K562 (cell line): ENCODE data around the gene ISCA1. TPM values are rescaled to one million over a fixed set of nuclear protein-coding genes. Genes with fewer than 3 reads are reported as not detected.

Experiments
- ATAC-seq: fragments of 200-7000 bp; cut with Tn5 transposase; 3 replicates; pipeline ENCODE4 v1.9.1; 2020; ENCODE audit warnings: moderate library complexity
- BruUV-seq: library from RNA; stranded (reverse); fragments of 400-500 nt; replicated peaks from 2 replicates; lab custom pipeline; 2021; lab: Mats Ljungman, UMichigan
- CTCF ChIA-PET: fragments of 300-600 bp; formaldehyde crosslinking; extraction: SDS; loops from one replicate; lab custom pipeline; 2021; ENCODE audit warnings: low intra/inter-chr PET ratio; lab: Yijun Ruan, JAX
- POLR2A ChIA-PET: fragments of 300-600, 350-650 bp; sonication (Branson Sonifier 250); formaldehyde crosslinking; extraction: SDS; loops from one replicate; lab custom pipeline; 2021; ENCODE audit warnings: antibody characterized with exemption, inconsistent platforms; lab: Yijun Ruan, JAX
- DNase-seq, 4 experiments: peaks; one replicate each; pipeline versions ENCODE4 v3.0.0 to v3.0.0-alpha.2; 2011 to 2018; ENCODE audit warnings: low spot score in 3 of 4, mixed read lengths in 3 of 4; ENCODE audit errors: extremely low read depth in 1 of 4
- FAIRE-seq: peaks from 2 replicates; lab custom pipeline; 2011; peaks lifted over from hg19 to GRCh38; lab: Jason Lieb, UNC
- H2AFZ ChIP-seq: 2 replicates; pipeline ENCODE4 v1.6.0; 2011; ENCODE audit warnings: low read depth, low read length, control low read depth, inconsistent platforms
- H3K27ac ChIP-seq: fragments of 200-600 bp; 3 replicates; pipeline ENCODE4 v1.8.0; 2011; ENCODE audit warnings: low read depth, mild to moderate bottlenecking, control low read depth, inconsistent platforms, low read length, moderate library complexity, mixed read lengths; ENCODE audit errors: extremely low read depth
- H3K27me3 ChIP-seq, 2 experiments: fragments of 300-600 bp in 1 of 2; 2 replicates in 1 of 2; 3 replicates in 1 of 2; pipeline versions ENCODE4 v1.6.0 to v1.8.0; 2011; ENCODE audit warnings: inconsistent platforms in 2 of 2, low read length in 2 of 2, mild to moderate bottlenecking in 1 of 2, mixed read lengths in 1 of 2, moderate library complexity in 1 of 2; ENCODE audit not compliant: control insufficient read depth in 2 of 2, insufficient read depth in 2 of 2
- H3K36me3 ChIP-seq: fragments of 300-600 bp; 3 replicates; pipeline ENCODE4 v1.8.0; 2011; ENCODE audit warnings: mild to moderate bottlenecking, low read length, inconsistent platforms; ENCODE audit not compliant: control insufficient read depth, insufficient read depth
- H3K4me1 ChIP-seq, 2 experiments: fragments of 200-600 bp in 1 of 2; replicated peaks in 1 of 2; 2 replicates in 1 of 2; 3 replicates in 1 of 2; pipeline versions ENCODE4 v1.5.1 to v1.8.0; 2011; ENCODE audit warnings: inconsistent platforms in 2 of 2, low read length in 2 of 2, mild to moderate bottlenecking in 1 of 2, mixed read lengths in 1 of 2, moderate library complexity in 1 of 2; ENCODE audit not compliant: control insufficient read depth in 2 of 2, insufficient read depth in 2 of 2
- H3K4me2 ChIP-seq: 2 replicates; pipeline ENCODE4 v1.6.1; 2011; ENCODE audit warnings: low read length, control low read depth, inconsistent platforms, mixed read lengths; ENCODE audit not compliant: insufficient read depth
- H3K4me3 ChIP-seq: fragments of 200-600 bp; sonication (generic), shearing (Covaris generic); 2 replicates; pipeline ENCODE4 v1.5.1; 2016; ENCODE audit warnings: control low read depth, inconsistent platforms
- H3K79me2 ChIP-seq: fragments of 200-600 bp; 3 replicates; pipeline ENCODE4 v1.8.0; 2011; ENCODE audit warnings: low read length, inconsistent platforms; ENCODE audit not compliant: control insufficient read depth, insufficient read depth
- H3K9ac ChIP-seq, 2 experiments: 2 replicates each; pipeline versions ENCODE4 v1.6.0 to v1.6.1; 2011; ENCODE audit warnings: low read depth in 2 of 2, low read length in 2 of 2, control low read depth in 1 of 2, inconsistent platforms in 1 of 2, mild to moderate bottlenecking in 1 of 2, mixed read lengths in 1 of 2; ENCODE audit not compliant: insufficient read depth in 1 of 2
- H3K9me1 ChIP-seq: one replicate; pipeline ENCODE4 v1.6.0; 2011; ENCODE audit warnings: inconsistent platforms, mild to moderate bottlenecking, low read length, moderate library complexity; ENCODE audit not compliant: control insufficient read depth, insufficient read depth
- H3K9me3 ChIP-seq: replicated peaks from 2 replicates; pipeline ENCODE4 v1.5.1; 2011; ENCODE audit warnings: low read depth, low read length, inconsistent platforms; ENCODE audit not compliant: control insufficient read depth, insufficient read depth
- H4K20me1 ChIP-seq: replicated peaks from 2 replicates; pipeline ENCODE4 v1.6.1; 2011; ENCODE audit warnings: low read length, inconsistent platforms, mixed read lengths; ENCODE audit not compliant: control insufficient read depth, insufficient read depth
- DNMT1 ChIP-seq: fragments of 450-650 bp; IDR thresholded peaks from 2 replicates; pipeline ENCODE4 v1.6.1; 2016; ENCODE audit warnings: antibody characterized with exemption, mild to moderate bottlenecking
- DPF2 ChIP-seq: fragments of 450-650 bp; IDR thresholded peaks from 2 replicates; pipeline ENCODE4 v1.6.1; 2016
- FOXJ2 ChIP-seq: fragments of 200-800 bp; sonication (Bioruptor generic); IDR thresholded peaks from 2 replicates; pipeline ENCODE4 v1.6.1; 2016; ENCODE audit warnings: missing genetic modification characterization, missing compliant biosample characterization
- GATAD2A ChIP-seq: fragments of 450-650 bp; IDR thresholded peaks from 2 replicates; pipeline ENCODE4 v1.6.1; 2017
- KAT7 ChIP-seq: sonication (generic); formaldehyde crosslinking; IDR thresholded peaks from 2 replicates; pipeline ENCODE4 v1.8.0; 2022; ENCODE audit warnings: missing genetic modification reagents, mild to moderate bottlenecking, borderline replicate concordance
- LCOR ChIP-seq: sonication (generic); formaldehyde crosslinking; IDR thresholded peaks from 2 replicates; pipeline ENCODE4 v1.8.0; 2022; ENCODE audit warnings: mild to moderate bottlenecking, missing genetic modification reagents
- NCOA4 ChIP-seq: fragments of 450-650 bp; IDR thresholded peaks from 2 replicates; pipeline ENCODE4 v1.6.1; 2018; ENCODE audit warnings: mild to moderate bottlenecking; ENCODE audit not compliant: partially characterized antibody
- OTX1 ChIP-seq: fragments of 450-650 bp; formaldehyde crosslinking; IDR thresholded peaks from 2 replicates; pipeline ENCODE4 v1.4.0; 2022; ENCODE audit warnings: mild to moderate bottlenecking
- PATZ1 ChIP-seq: fragments of 250-450 bp; sonication (Bioruptor Pico); IDR thresholded peaks from 2 replicates; pipeline ENCODE4 v1.5.0; 2020; ENCODE audit warnings: mild to moderate bottlenecking, borderline replicate concordance
- SMC3 ChIP-seq: conservative IDR thresholded peaks from 2 replicates; pipeline ENCODE4 v1.6.1; 2011; ENCODE audit warnings: low read depth, low read length, improper control_type of control experiment; ENCODE audit not compliant: insufficient read depth
- ZNF212 ChIP-seq: fragments of 450-650 bp; formaldehyde crosslinking; IDR thresholded peaks from 2 replicates; pipeline ENCODE4 v1.4.0; 2020; ENCODE audit warnings: mild to moderate bottlenecking
- ZNF239 ChIP-seq: fragments of 250-450 bp; sonication (Bioruptor Pico); IDR thresholded peaks from 2 replicates; pipeline ENCODE4 v1.4.0; 2020; ENCODE audit warnings: mild to moderate bottlenecking
- WGBS: fragments of 100-300 bp; shearing (Covaris generic); methylation state at CpG from one replicate; pipeline ENCODE4 v1.1.6; 2016; ENCODE audit warnings: low coverage, mixed read lengths; ENCODE audit not compliant: insufficient coverage; ENCODE audit errors: missing lambda C conversion rate; 5-methylcytosine and 5-hydroxymethylcytosine counted together
- in situ Hi-C: fragments of 300-500 bp; cut with MboI; formaldehyde crosslinking; loops from 4 replicates; pipeline ENCODE4 v1.15.0; 2018; ENCODE audit warnings: inconsistent platforms, mixed read lengths
- intact Hi-C: fragments of 100-400 bp; cut with micrococcal nuclease; formaldehyde crosslinking; loops from 2 replicates; pipeline ENCODE4 v1.14.2; 2022
- polyA plus RNA-seq, 8 experiments: library from polyadenylated mRNA; depleted of rRNA in 4 of 8; stranded (reverse) in 5 of 8; unstranded in 3 of 8; fragments of >200 nt; fragmentation: Nextera tagmentation in 2 of 8; fragmentation: Illumina TruSeq in 1 of 8; extraction: Ambion mirVana in 2 of 8; extraction: Trizol in 1 of 8; gene quantifications; 2 replicates each; pipeline versions ENCODE4 v1.2.1 to v1.2.3, GENCODE V29; 2011 to 2014; ENCODE audit warnings: inconsistent platforms in 1 of 8, missing spikeins in 1 of 8
- total RNA-seq, 7 experiments: library from RNA; depleted of rRNA in 6 of 7; stranded (reverse); fragments of >200 nt in 6 of 7; fragmentation: Illumina TruSeq in 2 of 7; extraction: Trizol in 2 of 7; gene quantifications; 2 replicates each; pipeline versions ENCODE4 v1.2.1 to v1.2.3, GENCODE V29; 2011 to 2021; ENCODE audit warnings: low replicate concordance in 1 of 7
- TF ChIP-seq, protein P1 (sequence below): fragments of 450-650 bp; formaldehyde crosslinking; IDR thresholded peaks from 2 replicates; pipeline ENCODE4 v1.4.0; 2020; ENCODE audit warnings: mild to moderate bottlenecking, moderate library complexity

Gene ISCA1
- total and polyA plus RNA-seq, 9 of the 15 experiments (the other 6 are each of a cell fraction or from before 2014, with no cell fraction given): 6.5 to 27.1 (median 20.0) TPM

GRCh38 chr9:86253577-86253976 lies 28.8 kb downstream of the ISCA1 start:
- Histone ChIP-seq H3K4me3 (no peak overlapping the region), H3K9me1 (no peaks in the 10 kb centered on the region), H3K4me2 (no peak overlapping the region), H3K4me1 (no peaks in the 10 kb centered on the region), H3K79me2 (no peaks in the 10 kb centered on the region), H3K27me3 (no peaks in the 10 kb centered on the region), H3K9ac (no peak overlapping the region), H2AFZ (no peak overlapping the region), H3K27ac (no peak overlapping the region), H4K20me1 (no peaks in the 10 kb centered on the region), H3K9me3 (no peaks in the 10 kb centered on the region), H3K36me3 (no peaks in the 10 kb centered on the region)
- ChIA-PET CTCF (no interaction called here), POLR2A (no interaction called here)
- DNase-seq (no peak), FAIRE-seq (no peak), ATAC-seq (no peak)
- in situ Hi-C loops: no loop called here
- intact Hi-C loops: no loop called here
- 64% methylated on average over 3 of the region's 3 CpGs for WGBS
- BruUV-seq: no TSS peak
- no peak for TF ChIP-seq FOXJ2 (tag)
- TF ChIP-seq SMC3: no peak
- no peak for TF ChIP-seq KAT7
- TF ChIP-seq NCOA4: no peak
- no peak for TF ChIP-seq PATZ1 (CRISPR knock-in tag)
- TF ChIP-seq ZNF239 (CRISPR knock-in tag): no peak
- no peak for TF ChIP-seq GATAD2A
- no peak for TF ChIP-seq DNMT1
- no peak for TF ChIP-seq ZNF212
- no peak for TF ChIP-seq OTX1 (CRISPR knock-in tag)
- TF ChIP-seq DPF2: no peak
- TF ChIP-seq LCOR (CRISPR knock-in tag): no peak
- TF ChIP-seq, protein P1, sequence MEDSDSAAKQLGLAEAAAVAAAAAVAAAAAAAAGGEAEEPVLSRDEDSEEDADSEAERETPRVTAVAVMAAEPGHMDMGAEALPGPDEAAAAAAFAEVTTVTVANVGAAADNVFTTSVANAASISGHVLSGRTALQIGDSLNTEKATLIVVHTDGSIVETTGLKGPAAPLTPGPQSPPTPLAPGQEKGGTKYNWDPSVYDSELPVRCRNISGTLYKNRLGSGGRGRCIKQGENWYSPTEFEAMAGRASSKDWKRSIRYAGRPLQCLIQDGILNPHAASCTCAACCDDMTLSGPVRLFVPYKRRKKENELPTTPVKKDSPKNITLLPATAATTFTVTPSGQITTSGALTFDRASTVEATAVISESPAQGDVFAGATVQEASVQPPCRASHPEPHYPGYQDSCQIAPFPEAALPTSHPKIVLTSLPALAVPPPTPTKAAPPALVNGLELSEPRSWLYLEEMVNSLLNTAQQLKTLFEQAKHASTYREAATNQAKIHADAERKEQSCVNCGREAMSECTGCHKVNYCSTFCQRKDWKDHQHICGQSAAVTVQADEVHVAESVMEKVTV: no peak
